ENCODE results near the gene ARSG.
"Not testable (repeated sequence)": the region's sequence is repeated elsewhere in the genome, so short reads cannot be mapped to it uniquely, and the experiment has no call there.

GRCh38 chr17:68262467-68262866 lies 28.8 kb upstream of the ARSG start:
- TF ChIP-seq CTCF (conservative IDR thresholded peaks at IDR 0.05; ENCODE audit: low read depth in 2 of 2); EZH2 (IDR thresholded peaks at IDR 0.05; ENCODE audit: low read depth, unreplicated experiment); POLR2AphosphoS5 (IDR thresholded peaks at IDR 0.05; ENCODE audit: low read depth); CREB1 (CRISPR knock-in tag; IDR thresholded peaks at IDR 0.05; ENCODE audit: low read depth); EZH2phosphoT487 (IDR thresholded peaks at IDR 0.05; ENCODE audit: unreplicated experiment); JUNB (IDR thresholded peaks at IDR 0.05; ENCODE audit: unreplicated experiment); REST (IDR thresholded peaks at IDR 0.05; ENCODE audit: unreplicated experiment); ZNF114 (CRISPR knock-in tag; IDR thresholded peaks at IDR 0.05): not testable (repeated sequence)
